Measurements from ENCODE around the gene MPP2. TPM values are rescaled to one million over a fixed set of nuclear protein-coding genes. Genes with fewer than 3 reads are reported as not detected.
"Not testable (repeated sequence)": the region's sequence is repeated elsewhere in the genome, so short reads cannot be mapped to it uniquely, and the experiment has no call there.

MPP2 gene
- total RNA-seq, 1 donor from 2014 or later, result 3.6 TPM

- no peak for DNase-seq (ENCODE audit: low read depth)
Measured at GRCh38 chr17:43877451-43878155, 29.7 kb downstream of the MPP2 start.

- no peak for DNase-seq (ENCODE audit: low read depth)
Measured at GRCh38 chr17:43877031-43877430, 30.3 kb downstream of the MPP2 start.

- no peak for DNase-seq (ENCODE audit: low read depth)
Measured at GRCh38 chr17:43875476-43876147, 31.7 kb downstream of the MPP2 start.

DNA sequence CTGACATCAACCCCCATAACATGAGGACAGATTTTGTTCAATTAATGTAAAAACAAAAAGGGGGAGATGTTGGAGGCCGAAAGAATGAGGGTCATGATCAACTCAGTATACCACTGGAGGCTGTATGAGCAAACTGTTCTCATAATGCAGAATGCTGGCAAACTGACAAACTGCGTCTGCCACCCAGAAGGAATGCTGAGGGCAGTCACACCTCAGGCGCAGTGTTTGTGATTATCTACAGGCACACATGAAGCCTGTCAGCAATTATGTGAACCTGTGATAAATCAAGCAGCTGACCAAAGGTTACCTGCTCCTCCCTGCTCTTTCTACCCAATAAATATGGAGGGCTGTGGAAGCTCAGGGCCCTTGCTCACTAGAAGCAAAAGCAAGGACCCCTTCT lies 33.0 kb downstream of the MPP2 start:
- DNase-seq (ENCODE audit: low read depth), result no peak

DNA sequence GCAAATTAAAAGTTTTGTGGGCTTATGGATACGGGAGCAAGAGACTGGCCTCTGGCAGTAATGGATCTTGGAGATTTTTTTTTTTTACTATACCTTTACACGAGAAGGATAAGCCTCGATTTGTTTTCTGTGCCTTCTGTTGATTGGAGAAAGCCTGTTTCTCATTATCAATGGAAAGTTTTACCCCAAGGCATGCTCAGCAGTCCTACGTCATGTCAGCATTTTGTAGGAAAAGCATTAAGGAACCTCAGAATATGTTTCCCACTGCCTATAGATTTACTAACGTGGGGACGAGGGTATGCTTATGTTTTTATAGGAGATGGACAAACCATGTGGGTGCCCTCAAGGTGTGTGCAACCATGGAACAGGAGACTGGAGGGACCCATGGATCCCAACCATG lies 33.5 kb downstream of the MPP2 start:
- no peak for DNase-seq (ENCODE audit: low read depth)

GRCh38 chr17:43873091-43873490 lies 34.2 kb downstream of the MPP2 start:
- no peak for DNase-seq (ENCODE audit: low read depth)

GRCh38 chr17:43871946-43872690 lies 35.2 kb downstream of the MPP2 start:
- peak; percentile 18 for DNase-seq (ENCODE audit: low read depth)

DNA sequence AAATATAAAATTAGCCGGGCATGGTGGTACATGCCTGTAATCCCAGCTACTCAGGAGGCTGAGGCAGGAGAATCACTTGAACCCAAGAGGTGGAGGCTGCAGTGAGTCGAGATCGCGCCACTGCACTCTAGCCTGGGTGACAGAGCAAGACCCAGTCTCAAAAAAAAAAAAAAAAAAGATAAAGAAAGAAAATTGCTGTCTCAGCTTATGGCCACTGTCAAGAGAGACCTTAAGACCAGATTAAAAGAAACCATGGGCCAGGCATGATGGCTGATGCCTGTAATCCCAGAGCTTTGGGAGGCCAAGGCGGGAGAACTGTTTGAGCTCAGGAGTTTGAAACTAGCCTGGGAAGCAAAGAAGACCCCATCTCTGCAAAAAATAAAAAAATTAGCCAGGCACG lies 38.3 kb downstream of the MPP2 start:
- not testable (repeated sequence) for DNase-seq (ENCODE audit: low read depth)

- DNase-seq (ENCODE audit: low read depth), result no peak
Measured at GRCh38 chr17:43868226-43868994, 38.9 kb downstream of the MPP2 start.

GRCh38 chr17:43864161-43864984 lies 43.0 kb downstream of the MPP2 start:
- no peak for DNase-seq (ENCODE audit: low read depth)

- no peak for DNase-seq (ENCODE audit: low read depth)
Measured at GRCh38 chr17:43861960-43862359, 45.4 kb downstream of the MPP2 start.

DNA sequence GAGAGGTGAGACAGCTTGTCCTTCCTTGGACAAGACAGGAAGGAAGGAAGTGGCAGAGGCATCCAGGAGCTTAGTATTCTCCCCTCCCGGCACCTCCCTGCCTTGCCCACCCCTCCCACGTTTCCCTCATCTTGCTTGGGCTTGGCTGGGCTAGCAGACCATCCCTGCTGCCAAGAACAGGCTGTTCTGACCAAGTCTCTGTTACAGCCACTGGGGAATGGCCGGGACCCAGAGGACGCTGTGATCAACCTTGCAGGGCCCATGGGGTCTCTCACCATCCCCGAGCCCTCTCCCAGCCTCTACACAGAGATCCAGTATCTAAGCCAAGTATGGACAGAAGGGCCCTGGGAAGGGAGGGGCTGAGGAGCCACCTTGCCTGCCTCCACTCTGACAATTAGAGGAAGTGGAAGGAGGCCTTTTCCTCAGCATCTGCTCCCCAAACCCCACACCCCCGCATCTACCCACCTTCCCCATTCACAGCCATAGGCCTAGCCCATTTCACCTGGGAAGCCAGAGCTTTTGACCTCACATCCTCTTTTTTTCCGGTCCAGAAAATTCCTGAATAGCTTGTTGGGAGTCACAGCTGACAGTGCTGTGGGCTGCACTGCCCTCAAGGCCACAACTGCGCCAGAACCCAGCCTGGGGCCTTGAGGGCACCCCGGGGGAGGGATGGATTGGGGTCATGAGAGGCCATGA lies 46.3 kb downstream of the MPP2 start:
- DNase-seq (ENCODE audit: low read depth), result no peak

- no peak for DNase-seq (ENCODE audit: low read depth)
Measured at GRCh38 chr17:43860077-43860725, 47.1 kb downstream of the MPP2 start.

- DNase-seq (ENCODE audit: low read depth), result no peak
Measured at GRCh38 chr17:43857957-43858600, 49.3 kb downstream of the MPP2 start.

DNA sequence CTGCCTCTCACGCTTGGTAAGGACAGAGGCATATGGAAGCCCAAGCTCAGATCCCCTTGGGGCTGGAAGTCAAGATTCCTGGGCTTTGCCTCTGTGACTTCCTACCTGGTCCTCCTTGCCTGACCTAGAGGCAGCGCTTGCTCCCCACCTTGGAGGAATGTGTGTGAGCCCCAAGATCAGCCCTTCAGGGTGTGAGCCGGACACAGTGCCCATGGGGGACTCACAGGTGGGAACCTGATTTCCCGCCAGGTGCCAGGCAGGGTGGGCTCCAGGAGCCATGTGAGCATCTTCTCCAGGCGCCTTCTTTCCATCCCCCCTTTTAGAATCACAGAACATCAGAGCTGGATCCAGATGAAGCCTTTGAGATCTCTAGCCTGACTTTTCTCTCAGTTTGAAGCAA lies 50.2 kb downstream of the MPP2 start:
- DNase-seq (ENCODE audit: low read depth), result no peak

DNA sequence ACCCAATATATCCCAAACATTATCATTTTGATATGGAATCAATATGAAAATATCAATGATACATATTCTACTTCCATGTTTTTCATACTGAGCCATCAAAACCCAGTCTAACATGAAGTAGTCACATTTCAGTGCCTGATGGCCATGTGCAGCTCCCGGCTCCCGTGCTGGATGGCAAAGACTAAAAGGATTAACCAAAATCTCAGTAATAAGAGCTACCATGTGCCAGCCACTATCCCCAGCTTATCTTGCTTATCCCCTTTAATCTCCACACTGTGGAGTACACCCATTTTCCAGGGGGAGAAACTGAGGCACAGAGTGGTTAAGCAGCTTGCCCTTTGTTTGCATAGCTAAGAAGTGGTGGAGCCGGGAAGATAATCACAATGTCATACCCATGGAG lies 51.2 kb downstream of the MPP2 start:
- DNase-seq (ENCODE audit: low read depth), result no peak

- DNase-seq (ENCODE audit: low read depth), result no peak
Measured at GRCh38 chr17:43855061-43855460, 52.3 kb downstream of the MPP2 start.

- no peak for DNase-seq (ENCODE audit: low read depth)
Measured at GRCh38 chr17:43854498-43854897, 52.8 kb downstream of the MPP2 start.

- DNase-seq (ENCODE audit: low read depth), result no peak
Measured at GRCh38 chr17:43853546-43853945, 53.8 kb downstream of the MPP2 start.

DNA sequence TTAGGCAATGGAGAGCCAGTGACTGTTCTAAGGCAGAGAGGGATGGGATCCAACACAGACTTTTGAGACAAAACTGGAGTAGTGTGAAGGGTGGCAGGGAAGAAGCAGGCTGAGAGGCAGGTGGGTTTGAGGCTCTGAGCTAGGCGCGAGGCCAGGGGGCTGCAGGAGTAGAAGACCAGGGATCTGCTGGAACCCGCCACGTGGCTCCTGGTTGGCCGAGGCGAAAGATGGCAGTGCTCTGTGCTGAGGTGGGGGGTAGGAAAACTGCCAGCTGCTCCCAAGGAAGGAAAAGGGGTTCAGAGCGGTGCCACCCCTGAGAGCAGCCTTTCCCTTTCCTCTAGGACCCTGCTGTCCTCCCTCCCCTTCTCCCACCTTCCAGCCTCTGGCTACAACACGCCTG lies 54.8 kb downstream of the MPP2 start:
- DNase-seq (ENCODE audit: low read depth), result no peak
